Brain microvascular endothelial cell (primary cell): Measurements from ENCODE around the gene GRXCR1.

ENCODE experiments used
- DNase-seq: peaks from one replicate; pipeline ENCODE4 v3.0.0-alpha.2; 2020
- H3K27ac ChIP-seq: fragments of 250-450 bp; sonication (Bioruptor Pico); 2 replicates; pipeline ENCODE4 v1.5.1; 2020; ENCODE audit warnings: mild to moderate bottlenecking, moderate library complexity
- H3K27me3 ChIP-seq: fragments of 250-450 bp; sonication (Bioruptor Pico); replicated peaks from 2 replicates; pipeline ENCODE4 v1.5.1; 2020; ENCODE audit warnings: mild to moderate bottlenecking
- H3K36me3 ChIP-seq: fragments of 250-450 bp; sonication (Bioruptor Pico); replicated peaks from 2 replicates; pipeline ENCODE4 v1.5.1; 2020; ENCODE audit warnings: mild to moderate bottlenecking
- H3K4me3 ChIP-seq: 2 replicates; pipeline ENCODE4 v1.5.1; 2011; ENCODE audit warnings: low read depth, mild to moderate bottlenecking, control low read depth, low read length, moderate library complexity
- CTCF ChIP-seq: IDR thresholded peaks from 2 replicates; pipeline ENCODE4 v1.5.1; 2011; ENCODE audit warnings: low read depth, mild to moderate bottlenecking, moderate library complexity, low read length, control low read depth, inconsistent platforms; ENCODE audit errors: missing control alignments
- in situ Hi-C: cut with HindIII; loops from 2 replicates; pipeline ENCODE4 v1.10.0; 2017; ENCODE audit warnings: low sequenced_read_pairs, low pct_ligation_motif_present

GRXCR1 gene

GRCh38 chr4:42865572-42866189 is 26.8 kb upstream of the GRXCR1 start:
- peak; percentile 59 for TF ChIP-seq CTCF
- peak; percentile 60 for DNase-seq
- in situ Hi-C loops, result no loop called here

GRCh38 chr4:42871261-42871660 is 21.3 kb upstream of the GRXCR1 start:
- in situ Hi-C loops, result no loop called here
- TF ChIP-seq CTCF, result no peak
- H3K36me3 ChIP-seq, result no peaks in the 10 kb centered on the region
- H3K27ac ChIP-seq, result no peak overlapping the region
- DNase-seq, result no peak
- no peaks in the 10 kb centered on the region for H3K27me3 ChIP-seq
- no peak overlapping the region for H3K4me3 ChIP-seq

More at GRCh38 chr4:42865572-42866189, 26.8 kb upstream of the GRXCR1 start:
- H3K27me3 ChIP-seq, result no peaks in the 10 kb centered on the region
- no peaks in the 10 kb centered on the region for H3K36me3 ChIP-seq
- H3K4me3 ChIP-seq, result no peak overlapping the region
- no peak overlapping the region for H3K27ac ChIP-seq

DNA sequence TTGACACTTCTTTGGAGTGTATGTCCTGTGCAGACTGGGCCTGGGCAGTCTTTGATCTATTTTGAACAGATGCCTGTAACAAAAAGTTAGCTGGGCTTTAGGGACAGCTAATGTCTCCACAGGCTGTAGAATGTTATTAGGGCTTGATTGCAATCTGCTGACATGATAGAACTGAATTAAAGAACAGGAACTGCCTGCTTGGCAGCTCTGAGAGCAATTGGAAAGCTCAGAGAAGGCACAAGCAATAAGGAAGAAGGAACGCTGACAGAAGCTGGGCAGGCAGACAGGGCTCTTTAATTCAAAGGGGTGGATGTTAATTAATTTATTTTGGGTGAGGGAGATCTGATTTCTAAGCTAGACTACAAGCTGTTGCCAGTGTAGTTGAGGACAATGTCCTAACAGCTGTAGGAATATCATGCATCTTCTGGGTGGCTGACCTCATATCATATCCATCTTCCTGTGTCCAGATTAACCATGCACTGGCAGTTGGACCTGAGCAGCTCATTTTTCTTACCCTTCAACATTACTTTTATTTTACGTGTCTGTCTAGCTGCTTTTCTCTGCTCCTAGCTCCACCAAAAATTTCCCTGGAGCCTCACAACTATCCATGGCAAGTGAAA is 20.7 kb upstream of the GRXCR1 start:
- no peak overlapping the region for H3K27ac ChIP-seq
- DNase-seq, result no peak
- no peaks in the 10 kb centered on the region for H3K36me3 ChIP-seq
- TF ChIP-seq CTCF, result no peak
- in situ Hi-C loops, result no loop called here
- no peaks in the 10 kb centered on the region for H3K27me3 ChIP-seq
- no peak overlapping the region for H3K4me3 ChIP-seq

DNA sequence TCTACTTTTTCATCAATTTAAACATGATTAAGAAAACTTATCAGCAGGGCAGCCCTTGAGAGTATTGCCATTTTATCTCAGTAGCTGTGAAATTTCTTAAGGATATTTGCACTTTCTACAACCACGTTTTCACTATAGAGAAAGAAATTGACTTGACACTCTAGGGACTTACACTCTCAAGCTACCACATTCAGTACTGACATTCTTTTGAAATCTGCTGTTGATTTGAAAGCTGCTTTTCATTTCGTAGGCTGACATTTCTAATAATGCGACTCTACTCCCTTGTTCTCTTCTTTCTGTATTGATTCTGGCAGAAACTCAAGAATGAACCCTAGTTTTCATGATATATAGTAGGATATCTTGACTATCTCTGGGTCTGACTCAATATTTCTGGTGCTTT is 13.7 kb upstream of the GRXCR1 start:
- Histone ChIP-seq H3K27me3 (no peaks in the 10 kb centered on the region), H3K4me3 (no peak overlapping the region), H3K36me3 (no peaks in the 10 kb centered on the region), H3K27ac (no peak overlapping the region)
- TF ChIP-seq CTCF, result no peak
- in situ Hi-C loops, result no loop called here
- no peak for DNase-seq

DNA sequence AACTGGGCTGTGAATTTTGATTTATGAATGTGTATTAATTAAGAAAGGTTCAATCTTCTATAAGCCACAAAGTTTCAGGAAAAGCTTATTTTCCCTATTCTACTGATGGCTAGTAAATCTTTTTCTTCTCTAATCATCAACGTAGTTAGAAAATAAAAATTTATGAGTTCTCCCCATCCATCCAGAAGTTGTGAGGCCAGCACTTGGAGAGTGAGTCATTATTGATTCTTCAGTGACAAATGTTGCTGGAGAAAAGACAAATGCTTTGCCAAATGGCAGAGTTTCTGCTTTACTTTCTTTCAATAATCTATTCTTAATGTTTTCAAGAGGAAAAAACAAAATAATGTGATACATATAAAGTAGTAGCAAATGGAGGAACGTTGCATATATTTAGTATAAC is 11.3 kb upstream of the GRXCR1 start:
- DNase-seq, result no peak
- in situ Hi-C loops, result no loop called here
- TF ChIP-seq CTCF, result no peak
- H3K27me3 ChIP-seq, result no peaks in the 10 kb centered on the region
- H3K4me3 ChIP-seq, result no peak overlapping the region
- H3K36me3 ChIP-seq, result no peaks in the 10 kb centered on the region
- no peak overlapping the region for H3K27ac ChIP-seq

- no peak overlapping the region for H3K4me3 ChIP-seq
- no peaks in the 10 kb centered on the region for H3K36me3 ChIP-seq
- no peaks in the 10 kb centered on the region for H3K27me3 ChIP-seq
- in situ Hi-C loops, result no loop called here
- no peak for TF ChIP-seq CTCF
- DNase-seq, result no peak
- no peak overlapping the region for H3K27ac ChIP-seq
Measured at GRCh38 chr4:42891644-42892043, 869 bp upstream of the GRXCR1 start.
